ENCODE measurements around the gene OR2H1.

DNA sequence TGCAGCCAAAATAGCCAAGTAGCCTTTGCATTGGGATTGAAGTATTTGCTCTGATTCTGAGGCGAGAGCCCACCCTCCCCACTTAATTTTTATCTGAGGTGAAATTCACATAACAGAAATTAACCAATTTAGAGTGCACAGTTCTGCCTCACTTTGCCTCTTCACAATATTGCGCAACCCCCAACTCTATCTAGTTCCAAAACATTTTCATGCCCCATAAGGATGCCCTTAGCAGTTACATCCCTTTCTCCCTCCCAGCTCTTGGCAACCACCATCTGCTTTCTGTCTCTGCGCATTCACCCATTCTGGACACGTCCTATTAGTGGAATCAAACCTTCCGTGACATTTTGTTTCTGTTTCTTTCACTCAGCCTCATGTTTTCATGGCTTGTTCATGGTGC, 21.8 kb downstream of the OR2H1 start:
- TF ChIP-seq EZH2 (IDR thresholded peaks at IDR 0.05; ENCODE audit: insufficient read depth, poor library complexity, severe bottlenecking) (no peak), EZH2phosphoT487 (IDR thresholded peaks at IDR 0.05; ENCODE audit: insufficient read depth, low read depth) (no peak)
